RWPE1 (cell line): ENCODE data around the gene CNGB1.

Experiments used
- CTCF ChIA-PET: fragments of 350-600 bp; sonication (Branson Sonifier 250); formaldehyde crosslinking; extraction: SDS; loops from one replicate; lab custom pipeline; 2021; lab: Yijun Ruan, JAX
- POLR2A ChIA-PET: fragments of 400-600 bp; formaldehyde crosslinking; extraction: SDS; loops from one replicate; lab custom pipeline; 2020; ENCODE audit warnings: antibody characterized with exemption; ENCODE audit not compliant: low non-redundant PET; lab: Yijun Ruan, JAX
- DNase-seq: peaks from one replicate; pipeline ENCODE4 v3.0.0; 2012; ENCODE audit warnings: low spot score
- H3K27ac ChIP-seq: fragments of 450-650 bp; 2 replicates; pipeline ENCODE4 v1.5.1; 2017
- TF ChIP-seq, protein P1 (sequence below): fragments of 450-650 bp; conservative IDR thresholded peaks from 2 replicates; pipeline ENCODE4 v1.5.1; 2017; ENCODE audit warnings: low read depth, mild to moderate bottlenecking

The CNGB1 gene

DNA sequence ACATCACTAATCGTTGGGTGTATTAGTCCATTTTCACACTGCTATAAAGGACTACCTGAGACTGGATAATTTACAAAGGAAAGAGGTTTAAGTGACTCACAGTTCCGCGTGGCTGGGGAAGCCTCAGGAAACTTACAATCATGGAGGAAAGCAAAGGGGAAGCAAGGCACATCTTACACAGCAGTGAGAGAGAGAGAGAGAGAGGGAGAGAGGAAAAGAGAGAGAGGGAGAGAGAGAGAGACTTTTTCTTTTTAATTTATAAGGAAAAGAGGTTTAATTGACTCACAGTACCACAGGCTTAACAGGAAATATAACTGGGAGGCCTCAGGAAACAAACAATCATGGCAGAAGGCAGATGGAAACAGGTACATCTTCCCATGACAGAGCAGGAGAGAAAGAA lies 41.7 kb downstream of the CNGB1 start:
- H3K27ac ChIP-seq, result no peak overlapping the region
- ChIA-PET POLR2A (no interaction called here), CTCF (no interaction called here)
- TF ChIP-seq, protein P1, sequence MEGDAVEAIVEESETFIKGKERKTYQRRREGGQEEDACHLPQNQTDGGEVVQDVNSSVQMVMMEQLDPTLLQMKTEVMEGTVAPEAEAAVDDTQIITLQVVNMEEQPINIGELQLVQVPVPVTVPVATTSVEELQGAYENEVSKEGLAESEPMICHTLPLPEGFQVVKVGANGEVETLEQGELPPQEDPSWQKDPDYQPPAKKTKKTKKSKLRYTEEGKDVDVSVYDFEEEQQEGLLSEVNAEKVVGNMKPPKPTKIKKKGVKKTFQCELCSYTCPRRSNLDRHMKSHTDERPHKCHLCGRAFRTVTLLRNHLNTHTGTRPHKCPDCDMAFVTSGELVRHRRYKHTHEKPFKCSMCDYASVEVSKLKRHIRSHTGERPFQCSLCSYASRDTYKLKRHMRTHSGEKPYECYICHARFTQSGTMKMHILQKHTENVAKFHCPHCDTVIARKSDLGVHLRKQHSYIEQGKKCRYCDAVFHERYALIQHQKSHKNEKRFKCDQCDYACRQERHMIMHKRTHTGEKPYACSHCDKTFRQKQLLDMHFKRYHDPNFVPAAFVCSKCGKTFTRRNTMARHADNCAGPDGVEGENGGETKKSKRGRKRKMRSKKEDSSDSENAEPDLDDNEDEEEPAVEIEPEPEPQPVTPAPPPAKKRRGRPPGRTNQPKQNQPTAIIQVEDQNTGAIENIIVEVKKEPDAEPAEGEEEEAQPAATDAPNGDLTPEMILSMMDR, result no peak
- DNase-seq, result no peak

DNA sequence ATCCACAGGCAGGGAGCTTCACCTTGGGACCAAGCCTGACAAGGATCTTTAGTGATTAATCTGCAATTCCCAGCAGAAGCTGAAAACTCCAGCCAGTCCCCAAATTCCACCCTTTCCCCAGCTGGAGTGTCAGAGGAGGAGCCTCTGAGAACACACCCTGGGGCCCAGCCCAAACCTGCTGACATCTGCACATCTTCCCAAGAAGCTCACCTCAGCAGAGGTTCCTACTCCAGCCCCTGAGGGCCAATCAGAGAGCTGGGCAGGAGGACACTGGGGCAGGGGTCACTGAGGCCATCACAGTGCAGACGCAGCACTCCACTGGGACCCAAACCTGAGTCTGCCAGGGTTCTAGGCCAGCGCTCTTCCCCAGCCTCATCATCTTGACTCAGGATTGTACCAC lies 44.9 kb downstream of the CNGB1 start:
- no peak for DNase-seq
- TF ChIP-seq, protein P1, result no peak
- H3K27ac ChIP-seq, result no peak overlapping the region
- POLR2A ChIA-PET, result no interaction called here
- CTCF ChIA-PET, result interaction anchor here (0.6 kb wide), 1 partner anchor 1382 kb away, joined by 3 read pairs; no protein-coding TSS in a partner anchor

DNA sequence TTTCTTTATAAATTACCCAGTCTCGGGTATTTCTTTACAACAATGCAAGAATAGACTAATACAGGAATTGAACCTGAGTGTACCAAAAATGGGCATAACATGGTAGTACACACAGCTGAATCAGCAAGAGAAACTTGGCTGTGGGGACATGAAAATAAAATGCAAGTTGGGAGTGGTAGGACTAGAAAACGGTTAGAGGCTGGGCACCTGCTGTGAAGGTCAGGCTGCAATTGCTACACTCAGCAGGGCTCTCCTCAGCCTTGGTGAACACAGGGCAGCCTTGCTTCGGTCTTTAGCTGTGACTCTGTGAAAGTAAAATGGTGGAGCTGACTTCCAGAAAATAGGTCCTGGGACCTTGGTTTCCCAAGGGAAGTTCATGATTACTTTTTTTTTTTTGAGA lies 45.6 kb downstream of the CNGB1 start:
- H3K27ac ChIP-seq, result no peak overlapping the region
- CTCF ChIA-PET, result interaction anchor here (0.6 kb wide), 1 partner anchor 1381 kb away, joined by 3 read pairs; no protein-coding TSS in a partner anchor
- POLR2A ChIA-PET, result no interaction called here
- DNase-seq, result no peak
- TF ChIP-seq, protein P1, result no peak

DNA sequence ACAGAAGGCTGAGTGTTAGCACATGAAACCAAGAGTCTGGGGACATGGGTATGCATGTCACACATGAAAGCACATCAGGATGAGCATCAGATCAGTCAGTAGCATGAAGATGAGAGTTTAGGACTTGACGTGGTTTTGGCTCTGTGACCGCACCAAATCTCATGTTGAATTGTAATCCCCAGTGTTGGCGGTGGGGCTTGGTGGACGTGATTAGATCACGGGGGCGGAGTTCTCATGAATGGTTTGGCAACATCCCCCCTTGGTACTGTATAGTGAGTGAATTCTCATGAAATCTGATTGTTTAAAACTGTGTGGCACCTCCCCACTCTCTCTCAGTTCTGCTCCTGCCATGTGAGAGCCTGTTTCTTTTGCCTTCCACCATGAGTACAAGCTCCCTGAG lies 46.4 kb downstream of the CNGB1 start:
- no peak overlapping the region for H3K27ac ChIP-seq
- CTCF ChIA-PET, result no interaction called here
- TF ChIP-seq, protein P1, result no peak
- DNase-seq, result no peak
- POLR2A ChIA-PET, result no interaction called here

DNA sequence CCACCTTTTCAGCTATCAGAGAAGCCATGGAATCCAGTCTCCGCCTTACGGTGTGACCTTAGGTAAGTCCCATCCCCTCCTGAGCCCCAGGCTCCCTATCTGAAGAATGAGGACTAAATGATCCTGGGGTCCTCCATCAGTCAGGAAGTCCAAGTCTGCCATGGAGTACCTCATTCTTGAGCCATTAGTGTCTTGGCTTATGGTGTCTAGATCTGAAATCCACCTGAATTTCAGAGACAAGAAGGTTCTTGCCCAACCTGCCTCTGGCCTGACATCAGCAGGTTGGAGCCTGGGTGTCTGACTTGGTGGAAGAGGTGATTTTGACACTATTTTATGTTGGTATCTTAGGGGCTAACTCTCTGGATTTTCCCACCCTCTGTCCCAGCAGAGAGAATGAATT lies 47.1 kb downstream of the CNGB1 start:
- DNase-seq, result no peak
- ChIA-PET CTCF (no interaction called here), POLR2A (no interaction called here)
- TF ChIP-seq, protein P1, result no peak
- no peak overlapping the region for H3K27ac ChIP-seq

DNA sequence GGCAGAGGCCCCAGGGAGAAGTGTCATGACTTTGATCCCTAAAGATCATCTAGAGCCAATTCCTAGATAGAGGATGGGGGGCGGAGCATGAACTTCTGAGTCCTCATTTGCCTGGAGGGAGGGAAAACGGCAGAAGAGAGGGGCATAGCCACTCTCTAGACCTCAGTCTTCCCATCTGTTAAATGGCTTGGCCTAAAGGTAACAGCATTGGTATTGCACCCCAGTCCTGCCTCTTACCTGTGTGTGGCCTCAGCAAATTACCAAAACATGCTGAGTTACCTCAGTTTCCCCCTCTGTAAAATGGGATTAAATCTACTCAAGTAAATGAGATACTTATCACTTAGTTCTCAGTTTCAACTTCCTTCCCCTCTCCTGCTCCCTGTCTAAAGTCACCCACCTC lies 47.5 kb downstream of the CNGB1 start:
- no peak for DNase-seq
- ChIA-PET POLR2A (no interaction called here), CTCF (no interaction called here)
- no peak overlapping the region for H3K27ac ChIP-seq
- TF ChIP-seq, protein P1, result no peak
